Endothelial cell of umbilical vein (primary cell): ENCODE measurements around the gene TOM1L2. TPM values are rescaled to one million over a fixed set of nuclear protein-coding genes. Genes with fewer than 3 reads are reported as not detected.

Experiments used
- BruUV-seq: library from RNA; stranded (reverse); fragments of 400-500 nt; replicated peaks from 2 replicates; lab custom pipeline; 2021; lab: Mats Ljungman, UMichigan
- CTCF ChIA-PET: fragments of 300-600, 350-600 bp; sonication (Branson Sonifier 250); formaldehyde crosslinking; loops from one replicate; lab custom pipeline; 2021; ENCODE audit warnings: antibody characterized with exemption, inconsistent platforms; lab: Charles Lee
- POLR2A ChIA-PET: fragments of 300-600, 350-600 bp; sonication (Branson Sonifier 250); formaldehyde crosslinking; loops from one replicate; lab custom pipeline; 2021; ENCODE audit warnings: antibody characterized with exemption, inconsistent platforms; lab: Charles Lee
- DNase-seq: peaks from one replicate; pipeline ENCODE4 v3.0.0-alpha.2; 2011; ENCODE audit warnings: low read depth, low spot score
- FAIRE-seq: peaks from 2 replicates; lab custom pipeline; 2011; peaks lifted over from hg19 to GRCh38; lab: Jason Lieb, UNC
- H2AFZ ChIP-seq: 2 replicates; pipeline ENCODE4 v1.6.0; 2012; ENCODE audit warnings: low read depth, low read length, control low read depth, inconsistent platforms
- H3K27ac ChIP-seq: 2 replicates; pipeline ENCODE4 v1.5.1; 2011; ENCODE audit warnings: low read depth, mild to moderate bottlenecking, control low read depth, low read length, moderate library complexity; ENCODE audit not compliant: insufficient read depth
- H3K27me3 ChIP-seq, 2 experiments: 2 replicates each; pipeline versions ENCODE4 v1.6.0 to v1.6.1; 2011; ENCODE audit warnings: low read length in 2 of 2, mixed read lengths in 1 of 2; ENCODE audit not compliant: control insufficient read depth in 2 of 2, insufficient read depth in 2 of 2
- H3K36me3 ChIP-seq, 2 experiments: 2 replicates in 1 of 2; 3 replicates in 1 of 2; pipeline ENCODE4 v1.5.1; 2011; ENCODE audit warnings: low read length in 2 of 2, mild to moderate bottlenecking in 1 of 2, moderate library complexity in 1 of 2; ENCODE audit not compliant: control insufficient read depth in 2 of 2, insufficient read depth in 2 of 2; ENCODE audit errors: extremely low read depth in 1 of 2
- H3K4me1 ChIP-seq: 3 replicates; pipeline ENCODE4 v1.5.1; 2011; ENCODE audit warnings: mild to moderate bottlenecking, low read length; ENCODE audit not compliant: control insufficient read depth, insufficient read depth; ENCODE audit errors: extremely low read depth
- H3K4me2 ChIP-seq: 2 replicates; pipeline ENCODE4 v1.6.1; 2011; ENCODE audit warnings: low read length, control low read depth, mixed read lengths; ENCODE audit not compliant: insufficient read depth
- H3K4me3 ChIP-seq, 3 experiments: fragments of 200-600 bp in 1 of 3; sonication (generic), shearing (Covaris generic) in 1 of 3; replicated peaks in 1 of 3; 2 replicates each; pipeline ENCODE4 v1.5.1; 2011 to 2016; ENCODE audit warnings: control low read depth in 3 of 3, low read length in 3 of 3, mild to moderate bottlenecking in 2 of 3, inconsistent platforms in 1 of 3, low read depth in 1 of 3, moderate library complexity in 1 of 3; ENCODE audit not compliant: insufficient read depth in 1 of 3
- H3K79me2 ChIP-seq: 2 replicates; pipeline ENCODE4 v1.6.0; 2012; ENCODE audit warnings: low read length, inconsistent platforms; ENCODE audit not compliant: control insufficient read depth, insufficient read depth
- H3K9ac ChIP-seq: replicated peaks from 2 replicates; pipeline ENCODE3; 2011; ENCODE audit warnings: low read length, control low read depth; ENCODE audit not compliant: insufficient read depth; ENCODE audit errors: extremely low read depth
- H3K9me1 ChIP-seq: replicated peaks from 3 replicates; pipeline ENCODE4 v1.6.0; 2011; ENCODE audit warnings: mild to moderate bottlenecking, low read length; ENCODE audit not compliant: control insufficient read depth, insufficient read depth; ENCODE audit errors: extremely low read depth
- H3K9me3 ChIP-seq: replicated peaks from 2 replicates; pipeline ENCODE4 v1.5.1; 2012; ENCODE audit warnings: low read length, inconsistent platforms; ENCODE audit not compliant: control insufficient read depth, insufficient read depth
- H4K20me1 ChIP-seq: replicated peaks from 2 replicates; pipeline ENCODE3; 2011; ENCODE audit warnings: mild to moderate bottlenecking, low read length; ENCODE audit not compliant: control insufficient read depth, insufficient read depth; ENCODE audit errors: extremely low read depth
- CTCF ChIP-seq, 2 donors: IDR thresholded peaks; 1 replicate in 1 of 2; 2 replicates in 1 of 2; pipeline ENCODE4 v1.5.1; 2011; ENCODE audit warnings: low read length in 2 of 2, mild to moderate bottlenecking in 2 of 2, moderate library complexity in 2 of 2, control low read depth in 1 of 2, inconsistent platforms in 1 of 2, low read depth in 1 of 2; ENCODE audit not compliant: insufficient read depth in 1 of 2; ENCODE audit errors: extremely low read depth in 1 of 2
- EZH2 ChIP-seq: IDR thresholded peaks from 2 replicates; pipeline ENCODE4 v1.6.1; 2012; ENCODE audit warnings: borderline replicate concordance, low read depth, mild to moderate bottlenecking, moderate library complexity, low read length, inconsistent platforms; ENCODE audit not compliant: severe bottlenecking
- FOS ChIP-seq: IDR thresholded peaks from 2 replicates; pipeline ENCODE4 v1.6.1; 2011; ENCODE audit warnings: mild to moderate bottlenecking, low read length, moderate library complexity, borderline replicate concordance; ENCODE audit not compliant: insufficient read depth
- GATA2 ChIP-seq: IDR thresholded peaks from 2 replicates; pipeline ENCODE4 v1.7.0; 2011; ENCODE audit warnings: low read depth, mild to moderate bottlenecking, moderate library complexity, mixed read lengths, low read length; ENCODE audit not compliant: insufficient read length, insufficient read depth
- JUN ChIP-seq: IDR thresholded peaks from 2 replicates; pipeline ENCODE4 v1.6.1; 2011; ENCODE audit warnings: borderline replicate concordance, low read depth; ENCODE audit not compliant: insufficient read length, insufficient read depth
- MAX ChIP-seq: IDR thresholded peaks from 2 replicates; pipeline ENCODE4 v1.6.1; 2011; ENCODE audit not compliant: insufficient read depth, insufficient read length
- MYC ChIP-seq: IDR thresholded peaks from one replicate; pipeline ENCODE4 v1.6.1; 2011; ENCODE audit warnings: mild to moderate bottlenecking, low read depth, low read length
- POLR2A ChIP-seq: IDR thresholded peaks from 2 replicates; pipeline ENCODE4 v1.6.1; 2012; ENCODE audit warnings: low read depth, mild to moderate bottlenecking, control low read depth, low read length
- POLR2AphosphoS5 ChIP-seq: IDR thresholded peaks from 2 replicates; pipeline ENCODE4 v1.6.1; 2012; ENCODE audit warnings: low read depth, mild to moderate bottlenecking, control low read depth, low read length, moderate library complexity; ENCODE audit not compliant: insufficient read depth
- dilution Hi-C: fragments of 300-500 bp; cut with MboI; formaldehyde crosslinking; loops from one replicate; pipeline ENCODE4 v1.15.0; 2019; ENCODE audit warnings: low sequenced_read_pairs; ENCODE audit not compliant: extremely low pct_ligation_motif_present
- intact Hi-C: fragments of 100-400 bp; cut with micrococcal nuclease; formaldehyde crosslinking; loops from one replicate; pipeline ENCODE4 v1.10.0; 2022
- polyA plus RNA-seq, 4 experiments: library from polyadenylated mRNA; depleted of rRNA in 3 of 4; stranded (reverse) in 3 of 4; unstranded in 1 of 4; fragments of >200 nt; gene quantifications; 2 replicates each; pipeline versions ENCODE4 v1.2.1 to v1.2.3, GENCODE V29; 2011 to 2012; ENCODE audit warnings: missing spikeins in 1 of 4
- total RNA-seq: library from RNA; stranded (reverse); gene quantifications from 2 replicates; pipeline ENCODE4 v1.2.3, GENCODE V29; 2021

The TOM1L2 gene
- total and polyA plus RNA-seq, 2 donors (not counting 3 experiments of a cell fraction or from before 2014, with no cell fraction given) = 31.7 to 37.6 TPM

GRCh38 chr17:17981330-17981729 lies 9.1 kb upstream of the TOM1L2 start:
- H3K4me2 ChIP-seq = no peak overlapping the region
- FAIRE-seq = no peak
- no peaks in the 10 kb centered on the region for H3K79me2 ChIP-seq
- dilution Hi-C loops (no loop called here), intact Hi-C loops (no loop called here)
- no peaks in the 10 kb centered on the region for H3K27me3 ChIP-seq
- no TSS peak for BruUV-seq
- no peaks in the 10 kb centered on the region for H3K4me1 ChIP-seq
- no peak for TF ChIP-seq GATA2
- TF ChIP-seq EZH2 = no peak
- TF ChIP-seq FOS = no peak
- no peak for TF ChIP-seq MYC
- no peak for TF ChIP-seq JUN
- no peak for TF ChIP-seq POLR2AphosphoS5
- no peak for TF ChIP-seq MAX
- H3K4me3 ChIP-seq = no peak overlapping the region
- H3K9me3 ChIP-seq = no peaks in the 10 kb centered on the region
- H3K9me1 ChIP-seq = no peaks in the 10 kb centered on the region
- H3K9ac ChIP-seq = no peak overlapping the region
- no peaks in the 10 kb centered on the region for H4K20me1 ChIP-seq
- CTCF ChIA-PET = interaction anchor here (1.2 kb wide), 2 partner anchors 52 to 62 kb away, joined by 3 to 4 read pairs; no protein-coding TSS in a partner anchor
- H2AFZ ChIP-seq = no peak overlapping the region
- H3K27ac ChIP-seq = no peak overlapping the region
- no peak for DNase-seq
- POLR2A ChIA-PET = no interaction called here
- no peaks in the 10 kb centered on the region for H3K36me3 ChIP-seq

GRCh38 chr17:17979778-17980177 lies 7.6 kb upstream of the TOM1L2 start:
- Histone ChIP-seq H2AFZ (no peak overlapping the region), H3K27me3 (no peaks in the 10 kb centered on the region), H3K27ac (no peak overlapping the region), H3K79me2 (no peaks in the 10 kb centered on the region), H3K4me1 (no peaks in the 10 kb centered on the region), H3K9ac (no peak overlapping the region), H3K36me3 (no peaks in the 10 kb centered on the region), H3K9me1 (no peaks in the 10 kb centered on the region), H3K9me3 (no peaks in the 10 kb centered on the region), H3K4me2 (no peak overlapping the region), H3K4me3 (no peak overlapping the region), H4K20me1 (no peaks in the 10 kb centered on the region)
- dilution Hi-C loops = no loop called here
- POLR2A ChIA-PET = no interaction called here
- DNase-seq (no peak), FAIRE-seq (no peak)
- TF ChIP-seq CTCF (IDR thresholded peaks at IDR 0.05; ENCODE audit: extremely low read depth in 1 of 2, insufficient read depth in 1 of 2, low read depth in 1 of 2, low read length in 2 of 2) (no peak), EZH2 (no peak), MYC (no peak), JUN (no peak), FOS (no peak), POLR2AphosphoS5 (no peak), GATA2 (no peak), MAX (no peak), POLR2A (no peak)
- BruUV-seq = no TSS peak
- CTCF ChIA-PET = interaction anchor here (0.9 to 1.0 kb wide), 2 partner anchors 25 to 89 kb away, joined by 3 read pairs; no protein-coding TSS in a partner anchor
- intact Hi-C loops = no loop called here
